ENCODE measurements around the gene WDR53. TPM values are rescaled to one million over a fixed set of nuclear protein-coding genes. Genes with fewer than 3 reads are reported as not detected.

Gene WDR53
- total and polyA plus RNA-seq, 9 of the 15 experiments (the other 6 are each of a cell fraction or from before 2014, with no cell fraction given): 13.0 to 34.5 (median 20.9) TPM

DNA sequence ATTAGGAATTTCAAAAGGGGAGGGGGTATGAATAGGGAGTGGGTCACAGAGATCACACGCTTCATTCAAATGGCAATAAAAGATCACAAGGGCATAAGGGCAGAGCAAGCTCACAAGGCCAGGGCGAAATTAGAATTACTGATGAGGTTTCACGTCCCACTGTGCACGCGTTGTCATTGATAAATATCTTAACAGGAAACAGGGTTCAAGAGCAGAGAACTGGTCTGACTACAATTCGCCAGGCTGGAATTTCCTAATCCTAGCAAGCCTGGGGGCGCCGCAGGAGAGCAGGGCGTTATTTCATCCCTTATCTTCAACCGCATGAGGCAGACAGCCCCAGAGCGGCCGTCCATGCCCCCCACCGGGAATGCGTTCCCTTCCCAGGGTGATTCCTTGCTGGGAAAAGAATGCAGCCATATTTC, 35.1 kb downstream of the WDR53 start:
- H3K9me3 ChIP-seq (replicated peaks; ENCODE audit: control insufficient read depth, insufficient read depth, low read depth, low read length): 0 out of 2 replicates have a peak, but pooled peaks cover 3% of the 10 kb centered on the region
- no peaks in the 10 kb centered on the region for H3K27me3 ChIP-seq (ENCODE audit: control insufficient read depth in 2 of 2, insufficient read depth in 2 of 2, low read length in 2 of 2)
- H3K4me2 ChIP-seq (ENCODE audit: insufficient read depth, low read length): peak overlapping the region; percentile 30
- intact Hi-C loops (cut with micrococcal nuclease): no loop called here
- H3K4me3 ChIP-seq: no peak overlapping the region
- ChIA-PET CTCF (ENCODE audit: low intra/inter-chr PET ratio) (no interaction called here), POLR2A (interaction anchor here (0.6 kb wide), 1 partner anchor 183 kb away, joined by 3 read pairs; no protein-coding TSS in a partner anchor)
- peak overlapping the region in 1 of 2 experiments; percentile 60; a peak in 1 of 4 replicates for H3K9ac ChIP-seq (ENCODE audit: insufficient read depth in 1 of 2, low read depth in 2 of 2, low read length in 2 of 2)
- in situ Hi-C loops (cut with MboI): loop anchor here (5.0 to 10.0 kb wide), 2 partner anchors 149 to 652 kb away; no protein-coding TSS in a partner anchor
- H3K27ac ChIP-seq (ENCODE audit: extremely low read depth, low read depth, low read length): no peak overlapping the region
- FAIRE-seq: no peak
- 5% methylated on average over 14 of the region's 14 CpGs for WGBS (ENCODE audit: insufficient coverage, low coverage, missing lambda C conversion rate)
- H4K20me1 ChIP-seq (replicated peaks; ENCODE audit: control insufficient read depth, insufficient read depth, low read length): no peaks in the 10 kb centered on the region
- DNase-seq (ENCODE audit: extremely low read depth in 1 of 4, low spot score in 3 of 4): peak in 2 of 4 experiments; percentile 17 to 43
- no peaks in the 10 kb centered on the region for H3K9me1 ChIP-seq (ENCODE audit: control insufficient read depth, insufficient read depth, low read length)
- no peak for ATAC-seq
- H3K36me3 ChIP-seq (ENCODE audit: control insufficient read depth, insufficient read depth, low read length): no peaks in the 10 kb centered on the region
- TF ChIP-seq MEIS2 (IDR thresholded peaks at IDR 0.05; ENCODE audit: partially characterized antibody) (peak; percentile 5), ARID1B (IDR thresholded peaks at IDR 0.05) (peak; percentile 57), KDM5B (IDR thresholded peaks at IDR 0.05; ENCODE audit: insufficient replicate concordance, low read depth, low read length) (no peak), SMARCA5 (IDR thresholded peaks at IDR 0.05) (no peak), KDM1A (IDR thresholded peaks at IDR 0.05) (peak in 1 of 2 experiments; percentile 22; a peak in 1 of 4 replicates), POLR2G (IDR thresholded peaks at IDR 0.05; ENCODE audit: low read depth, low read length) (no peak), MAFF (IDR thresholded peaks at IDR 0.05; ENCODE audit: low read length) (no peak), ZKSCAN8 (CRISPR knock-in tag; IDR thresholded peaks at IDR 0.05) (no peak), EHMT2 (IDR thresholded peaks at IDR 0.05) (no peak), SMARCE1 (IDR thresholded peaks at IDR 0.05) (0 out of 2 replicates have a peak, but pooled peaks have one; percentile 39), CXXC5 (CRISPR knock-in tag; IDR thresholded peaks at IDR 0.05) (peak; percentile 32; the same call in 1 of the 2 replicates), ZNF76 (CRISPR knock-in tag; IDR thresholded peaks at IDR 0.05; ENCODE audit: borderline replicate concordance) (no peak), STAT5A (IDR thresholded peaks at IDR 0.05; ENCODE audit: borderline replicate concordance, low read length) (no peak)
- TF ChIP-seq, protein P1, sequence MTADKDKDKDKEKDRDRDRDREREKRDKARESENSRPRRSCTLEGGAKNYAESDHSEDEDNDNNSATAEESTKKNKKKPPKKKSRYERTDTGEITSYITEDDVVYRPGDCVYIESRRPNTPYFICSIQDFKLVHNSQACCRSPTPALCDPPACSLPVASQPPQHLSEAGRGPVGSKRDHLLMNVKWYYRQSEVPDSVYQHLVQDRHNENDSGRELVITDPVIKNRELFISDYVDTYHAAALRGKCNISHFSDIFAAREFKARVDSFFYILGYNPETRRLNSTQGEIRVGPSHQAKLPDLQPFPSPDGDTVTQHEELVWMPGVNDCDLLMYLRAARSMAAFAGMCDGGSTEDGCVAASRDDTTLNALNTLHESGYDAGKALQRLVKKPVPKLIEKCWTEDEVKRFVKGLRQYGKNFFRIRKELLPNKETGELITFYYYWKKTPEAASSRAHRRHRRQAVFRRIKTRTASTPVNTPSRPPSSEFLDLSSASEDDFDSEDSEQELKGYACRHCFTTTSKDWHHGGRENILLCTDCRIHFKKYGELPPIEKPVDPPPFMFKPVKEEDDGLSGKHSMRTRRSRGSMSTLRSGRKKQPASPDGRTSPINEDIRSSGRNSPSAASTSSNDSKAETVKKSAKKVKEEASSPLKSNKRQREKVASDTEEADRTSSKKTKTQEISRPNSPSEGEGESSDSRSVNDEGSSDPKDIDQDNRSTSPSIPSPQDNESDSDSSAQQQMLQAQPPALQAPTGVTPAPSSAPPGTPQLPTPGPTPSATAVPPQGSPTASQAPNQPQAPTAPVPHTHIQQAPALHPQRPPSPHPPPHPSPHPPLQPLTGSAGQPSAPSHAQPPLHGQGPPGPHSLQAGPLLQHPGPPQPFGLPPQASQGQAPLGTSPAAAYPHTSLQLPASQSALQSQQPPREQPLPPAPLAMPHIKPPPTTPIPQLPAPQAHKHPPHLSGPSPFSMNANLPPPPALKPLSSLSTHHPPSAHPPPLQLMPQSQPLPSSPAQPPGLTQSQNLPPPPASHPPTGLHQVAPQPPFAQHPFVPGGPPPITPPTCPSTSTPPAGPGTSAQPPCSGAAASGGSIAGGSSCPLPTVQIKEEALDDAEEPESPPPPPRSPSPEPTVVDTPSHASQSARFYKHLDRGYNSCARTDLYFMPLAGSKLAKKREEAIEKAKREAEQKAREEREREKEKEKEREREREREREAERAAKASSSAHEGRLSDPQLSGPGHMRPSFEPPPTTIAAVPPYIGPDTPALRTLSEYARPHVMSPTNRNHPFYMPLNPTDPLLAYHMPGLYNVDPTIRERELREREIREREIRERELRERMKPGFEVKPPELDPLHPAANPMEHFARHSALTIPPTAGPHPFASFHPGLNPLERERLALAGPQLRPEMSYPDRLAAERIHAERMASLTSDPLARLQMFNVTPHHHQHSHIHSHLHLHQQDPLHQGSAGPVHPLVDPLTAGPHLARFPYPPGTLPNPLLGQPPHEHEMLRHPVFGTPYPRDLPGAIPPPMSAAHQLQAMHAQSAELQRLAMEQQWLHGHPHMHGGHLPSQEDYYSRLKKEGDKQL (CRISPR knock-in tag; IDR thresholded peaks at IDR 0.05; ENCODE audit: borderline replicate concordance): no peak
- TF ChIP-seq, protein P2, sequence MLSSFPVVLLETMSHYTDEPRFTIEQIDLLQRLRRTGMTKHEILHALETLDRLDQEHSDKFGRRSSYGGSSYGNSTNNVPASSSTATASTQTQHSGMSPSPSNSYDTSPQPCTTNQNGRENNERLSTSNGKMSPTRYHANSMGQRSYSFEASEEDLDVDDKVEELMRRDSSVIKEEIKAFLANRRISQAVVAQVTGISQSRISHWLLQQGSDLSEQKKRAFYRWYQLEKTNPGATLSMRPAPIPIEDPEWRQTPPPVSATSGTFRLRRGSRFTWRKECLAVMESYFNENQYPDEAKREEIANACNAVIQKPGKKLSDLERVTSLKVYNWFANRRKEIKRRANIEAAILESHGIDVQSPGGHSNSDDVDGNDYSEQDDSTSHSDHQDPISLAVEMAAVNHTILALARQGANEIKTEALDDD (IDR thresholded peaks at IDR 0.05): peak; percentile 19; the same call in 1 of the 2 replicates
- H3K4me1 ChIP-seq (replicated peaks in 1 of 2; ENCODE audit: control insufficient read depth in 2 of 2, insufficient read depth in 2 of 2, low read length in 2 of 2): peaks cover 6 to 24% of the 10 kb centered on the region in 2 experiments; a peak in 3 of 5 replicates
- H2AFZ ChIP-seq (ENCODE audit: low read depth, low read length): peak overlapping the region; percentile 69
- BruUV-seq (replicated peaks): no TSS peak
- H3K79me2 ChIP-seq (ENCODE audit: control insufficient read depth, insufficient read depth, low read length): no peaks in the 10 kb centered on the region
